Islet of Langerhans (tissue), 1 donor: Measurements from ENCODE around the gene DROSHA.

Experiments
- FAIRE-seq: peaks from one replicate; lab custom pipeline; 2011; peaks lifted over from hg19 to GRCh38; lab: Jason Lieb, UNC

The DROSHA gene

DNA sequence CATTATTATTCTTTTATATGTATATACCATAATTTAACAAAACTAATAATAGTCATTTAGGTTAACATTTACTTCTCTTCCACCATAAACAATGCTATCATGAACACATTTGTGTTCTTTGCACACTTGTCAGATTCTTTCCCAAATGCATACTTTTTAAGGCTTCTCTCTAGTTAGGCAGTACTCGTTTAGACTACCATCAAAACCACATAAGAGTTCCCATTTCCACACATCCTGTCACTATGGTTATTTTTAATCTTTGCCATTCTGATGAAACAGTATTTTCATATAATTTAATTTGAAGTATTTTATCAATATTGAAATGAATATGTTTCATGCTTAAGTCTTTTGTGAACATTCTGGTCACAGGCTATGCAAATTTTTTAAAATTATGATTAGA lies 15.1 kb downstream of the DROSHA start:
- FAIRE-seq = no peak

DNA sequence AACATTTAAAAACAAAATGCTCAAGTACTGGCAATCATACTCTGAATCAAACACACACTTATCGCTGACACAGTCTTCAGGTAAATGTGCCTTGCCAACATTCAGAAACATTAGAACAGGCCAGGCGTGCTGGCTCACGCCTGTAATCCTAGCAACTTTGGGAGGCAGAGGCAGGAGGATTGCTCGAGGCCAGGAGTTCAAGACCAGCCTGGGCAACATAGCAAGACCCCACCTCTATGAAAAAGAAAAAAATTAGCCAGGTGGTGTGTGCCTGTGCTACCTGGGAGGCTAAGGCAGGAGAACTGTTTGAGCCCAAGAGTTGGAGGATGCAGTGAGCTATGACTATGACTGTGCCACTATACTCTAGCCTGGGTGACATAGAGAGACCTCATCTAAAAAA lies 20.6 kb downstream of the DROSHA start:
- FAIRE-seq = no peak

GRCh38 chr5:31504529-31504928 lies 27.4 kb downstream of the DROSHA start:
- FAIRE-seq = no peak

- FAIRE-seq = no peak
These were observed 29.4 kb downstream of the DROSHA start for GRCh38 chr5:31502506-31502905.

GRCh38 chr5:31500256-31500655 lies 31.6 kb downstream of the DROSHA start:
- FAIRE-seq = no peak

- FAIRE-seq = no peak
These were observed 35.0 kb downstream of the DROSHA start for GRCh38 chr5:31496891-31497290.

- FAIRE-seq = no peak
These were observed 35.6 kb downstream of the DROSHA start for GRCh38 chr5:31496301-31496700.

DNA sequence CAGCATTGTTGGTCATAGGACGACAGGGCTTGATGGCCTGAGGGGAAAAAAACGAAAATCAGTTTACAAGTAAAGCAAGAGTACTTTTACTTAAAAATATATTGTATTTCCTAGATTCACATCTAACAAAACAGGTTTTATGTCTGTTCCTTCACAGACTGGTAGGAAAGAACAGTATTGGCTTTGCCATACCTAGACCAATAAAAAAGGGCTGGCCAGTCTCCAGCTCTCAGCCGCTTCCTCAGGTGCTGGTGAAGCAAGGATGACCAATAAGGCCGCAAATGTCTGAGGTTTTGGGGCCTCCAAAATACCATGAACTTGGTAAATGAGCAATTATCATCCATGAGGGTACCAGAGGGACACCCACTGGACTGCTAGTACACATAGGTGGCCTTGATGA lies 36.6 kb downstream of the DROSHA start:
- no peak for FAIRE-seq

DNA sequence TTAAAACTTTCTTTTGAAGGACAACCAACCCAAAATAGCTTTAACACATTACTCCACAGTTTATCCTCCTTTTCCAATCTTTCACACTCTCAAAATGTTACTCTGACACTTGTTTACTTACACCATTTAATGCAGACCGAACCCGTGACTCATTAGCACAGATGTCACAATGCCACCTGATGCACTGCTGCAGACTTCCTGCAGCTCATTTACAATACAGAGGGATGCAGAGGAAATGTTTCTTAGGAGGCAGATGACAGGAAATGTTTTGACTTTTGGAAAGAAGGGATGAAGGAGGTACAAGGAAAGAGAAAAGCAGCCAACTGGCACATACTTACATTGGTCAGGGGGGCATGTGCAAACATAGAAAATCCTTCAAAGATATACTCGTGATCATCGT lies 39.0 kb downstream of the DROSHA start:
- FAIRE-seq = no peak

DNA sequence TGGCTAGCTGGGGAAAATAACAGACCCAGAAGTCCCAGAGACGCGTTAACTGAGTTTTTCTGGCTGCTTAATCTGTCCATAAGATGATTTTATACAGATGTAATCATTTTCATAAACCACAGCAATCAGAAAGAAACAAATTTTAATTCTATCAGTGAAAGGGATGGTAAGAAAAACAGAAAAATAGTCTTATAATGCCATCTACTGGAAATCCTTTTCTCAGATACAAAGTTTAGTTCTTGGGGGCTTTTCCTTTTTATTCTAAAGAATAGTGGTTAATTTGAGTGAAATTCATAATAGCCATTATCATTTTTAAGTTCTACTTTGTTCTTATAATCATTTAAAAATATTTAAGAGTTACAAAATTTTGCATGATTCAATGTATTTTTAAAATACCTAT lies 44.4 kb downstream of the DROSHA start:
- FAIRE-seq = no peak

- FAIRE-seq = no peak
These were observed 45.5 kb downstream of the DROSHA start for GRCh38 chr5:31486441-31486840.

GRCh38 chr5:31485376-31486207 lies 46.3 kb downstream of the DROSHA start:
- no peak for FAIRE-seq

GRCh38 chr5:31481531-31482165 lies 50.2 kb downstream of the DROSHA start:
- FAIRE-seq = no peak

DNA sequence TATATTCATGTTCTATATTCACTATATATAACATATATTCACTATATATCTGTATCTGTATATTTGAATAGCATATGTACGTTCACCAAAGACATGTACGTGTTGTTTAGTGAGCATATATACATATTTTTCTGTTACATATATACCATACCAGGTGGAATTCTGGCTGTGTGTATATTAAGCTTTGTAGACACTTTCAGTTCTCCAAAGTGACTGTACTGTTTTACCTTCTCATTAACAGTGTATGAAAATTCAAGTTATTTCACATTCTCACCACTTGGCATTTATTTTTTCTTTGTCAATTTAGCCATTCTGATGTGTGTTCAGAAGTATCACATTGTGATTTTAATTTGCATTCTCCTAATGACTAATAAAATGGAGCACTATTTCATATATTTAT lies 52.2 kb downstream of the DROSHA start:
- peak; percentile 21 for FAIRE-seq

GRCh38 chr5:31478901-31479300 lies 53.0 kb downstream of the DROSHA start:
- FAIRE-seq = no peak

DNA sequence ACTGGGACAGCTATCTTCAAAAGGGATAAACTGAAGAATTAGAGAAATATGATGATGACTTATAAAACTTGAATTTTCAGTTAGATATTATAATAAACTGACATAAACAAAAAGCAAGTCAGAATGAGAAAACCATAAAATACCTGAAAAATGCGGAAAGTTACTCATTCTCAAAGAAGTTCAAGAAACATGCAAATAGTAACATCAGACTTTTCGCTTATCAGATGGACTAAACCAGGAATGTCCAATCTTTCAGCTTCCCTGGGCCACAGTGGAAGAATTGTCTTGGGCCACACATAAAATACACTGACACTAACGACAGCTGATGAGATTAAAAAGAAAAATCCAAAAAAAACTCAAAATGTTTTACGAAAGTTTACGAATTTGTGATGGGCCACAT lies 53.9 kb downstream of the DROSHA start:
- no peak for FAIRE-seq

- no peak for FAIRE-seq
These were observed 54.4 kb downstream of the DROSHA start for GRCh38 chr5:31477516-31477915.

- FAIRE-seq = no peak
These were observed 55.2 kb downstream of the DROSHA start for GRCh38 chr5:31476738-31477141.

DNA sequence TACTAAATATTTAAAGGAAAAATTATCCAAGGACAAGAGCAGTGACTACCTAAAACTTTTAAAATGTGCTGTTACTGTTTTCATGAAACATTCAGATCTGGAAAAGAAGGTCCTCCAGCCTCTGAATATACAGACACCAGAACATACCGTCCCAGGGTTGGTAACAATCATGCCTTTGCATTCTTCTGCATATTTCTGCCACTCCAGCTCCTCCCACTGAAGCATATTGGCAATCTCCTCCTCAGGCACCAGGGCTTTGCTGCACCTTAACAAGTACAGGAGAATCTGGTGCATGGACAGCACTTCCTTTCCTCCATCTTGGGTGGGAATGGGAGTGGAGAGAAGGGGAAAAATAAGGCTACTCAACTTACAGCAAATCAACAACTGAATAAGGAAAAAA lies 60.0 kb downstream of the DROSHA start:
- FAIRE-seq = no peak

DNA sequence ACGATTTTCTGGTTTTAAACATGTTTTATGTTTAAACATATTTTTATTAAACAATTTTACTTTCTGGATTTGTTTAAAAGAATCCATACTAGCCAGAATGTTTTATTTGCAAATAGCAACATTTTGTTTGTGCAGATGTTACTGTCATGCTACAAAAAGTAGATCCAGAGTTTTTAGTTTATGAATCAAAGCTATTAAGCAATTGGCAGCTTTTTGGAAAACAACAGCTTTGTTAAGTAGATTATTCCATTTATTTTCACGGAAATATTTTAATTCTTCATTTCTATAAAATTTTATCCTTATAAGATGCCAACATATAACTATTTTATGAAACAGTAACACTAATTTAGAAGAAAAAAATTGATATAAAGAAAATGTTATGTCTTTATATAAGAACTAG lies 60.9 kb downstream of the DROSHA start:
- no peak for FAIRE-seq

GRCh38 chr5:31470608-31471007 lies 61.3 kb downstream of the DROSHA start:
- peak; percentile 69 for FAIRE-seq

GRCh38 chr5:31469886-31470285 lies 62.0 kb downstream of the DROSHA start:
- no peak for FAIRE-seq

GRCh38 chr5:31469466-31469865 lies 62.4 kb downstream of the DROSHA start:
- no peak for FAIRE-seq

- FAIRE-seq = no peak
These were observed 66.6 kb downstream of the DROSHA start for GRCh38 chr5:31465291-31465690.
